HepG2 (cell line): ENCODE data around the gene ORC3. TPM values are rescaled to one million over a fixed set of nuclear protein-coding genes. Genes with fewer than 3 reads are reported as not detected.
A peak's percentile ranks its signal among the peaks of the same experiment; 100 is the strongest.

Experiments
- HNRNPLL ChIP-seq: fragments of 200-400 bp; formaldehyde crosslinking; IDR thresholded peaks from 2 replicates; pipeline ENCODE4 v1.6.1; 2017; ENCODE audit warnings: mild to moderate bottlenecking, low read depth, low read length; ENCODE audit not compliant: poor library complexity, severe bottlenecking
- IKZF1 ChIP-seq: fragments of 450-650 bp; IDR thresholded peaks from 2 replicates; pipeline ENCODE4 v1.7.1; 2016
- MAZ ChIP-seq, 2 experiments: sonication (generic) in 1 of 2; formaldehyde crosslinking in 1 of 2; IDR thresholded peaks; 2 replicates each; pipeline versions ENCODE4 v1.5.0 to v1.6.1; 2012 to 2020; ENCODE audit warnings: low read depth in 2 of 2, mild to moderate bottlenecking in 2 of 2, borderline replicate concordance in 1 of 2, improper control_type of control experiment in 1 of 2, low read length in 1 of 2, missing genetic modification reagents in 1 of 2, moderate library complexity in 1 of 2
- NCOA2 ChIP-seq: sonication (generic); formaldehyde crosslinking; IDR thresholded peaks from 2 replicates; pipeline ENCODE4 v1.8.0; 2022; ENCODE audit warnings: inconsistent platforms
- SP2 ChIP-seq: sonication (generic); formaldehyde crosslinking; IDR thresholded peaks from 2 replicates; pipeline ENCODE4 v1.5.1; 2020; ENCODE audit warnings: mild to moderate bottlenecking, missing genetic modification reagents
- TBX2 ChIP-seq: sonication (generic); formaldehyde crosslinking; IDR thresholded peaks from 2 replicates; pipeline ENCODE4 v1.5.0; 2020; ENCODE audit warnings: missing genetic modification reagents, mild to moderate bottlenecking, borderline replicate concordance
- TCF7L2 ChIP-seq: IDR thresholded peaks from 2 replicates; pipeline ENCODE4 v1.6.1; 2011; ENCODE audit warnings: mild to moderate bottlenecking, low read depth, low read length, moderate library complexity
- ZNF432 ChIP-seq: sonication (generic); formaldehyde crosslinking; IDR thresholded peaks from 2 replicates; pipeline ENCODE4 v1.5.0; 2020; ENCODE audit warnings: missing genetic modification reagents, mild to moderate bottlenecking, borderline replicate concordance
- ZNF570 ChIP-seq: sonication (generic); formaldehyde crosslinking; IDR thresholded peaks from 2 replicates; pipeline ENCODE4 v1.4.0; 2020; ENCODE audit warnings: mild to moderate bottlenecking, missing genetic modification reagents, borderline replicate concordance
- polyA plus RNA-seq, 8 experiments: library from polyadenylated mRNA; depleted of rRNA in 3 of 8; stranded (reverse) in 7 of 8; unstranded in 1 of 8; fragments of >200 nt; fragmentation: Illumina TruSeq in 4 of 8; extraction: Trizol in 4 of 8; gene quantifications; 2 replicates each; pipeline versions ENCODE4 v1.2.1 to v1.2.3, GENCODE V29; 2011 to 2016; ENCODE audit warnings: low read depth in 4 of 8, missing spikeins in 1 of 8, mixed read lengths in 1 of 8; ENCODE audit not compliant: insufficient read depth in 1 of 8
- total RNA-seq, 5 experiments: library from RNA; depleted of rRNA; stranded (reverse); fragments of >200 nt; fragmentation: Illumina TruSeq; extraction: Trizol; gene quantifications; 2 replicates each; pipeline ENCODE4 v1.2.3, GENCODE V29; 2016; ENCODE audit warnings: low read depth in 1 of 5
- TF ChIP-seq, protein P1 (sequence below): sonication (generic); formaldehyde crosslinking; IDR thresholded peaks from 2 replicates; pipeline ENCODE4 v1.4.0; 2020; ENCODE audit warnings: missing genetic modification reagents
- TF ChIP-seq, protein P2 (sequence below): IDR thresholded peaks from 2 replicates; pipeline ENCODE4 v1.6.1; 2016; ENCODE audit warnings: missing compliant biosample characterization, missing genetic modification reagents, borderline replicate concordance
- TF ChIP-seq, protein P3 (sequence below), 2 experiments: sonication (generic) in 1 of 2; formaldehyde crosslinking in 1 of 2; IDR thresholded peaks; 2 replicates each; pipeline versions ENCODE4 v1.6.1 to v1.9.0; 2014 to 2022; ENCODE audit warnings: antibody characterized with exemption in 1 of 2, borderline replicate concordance in 1 of 2, inconsistent platforms in 1 of 2, low read depth in 1 of 2, missing genetic modification reagents in 1 of 2

The ORC3 gene
- total and polyA plus RNA-seq, 2 of the 13 experiments (the other 11 are each of a cell fraction or from before 2014, with no cell fraction given), result 21.8 to 43.5 TPM

DNA sequence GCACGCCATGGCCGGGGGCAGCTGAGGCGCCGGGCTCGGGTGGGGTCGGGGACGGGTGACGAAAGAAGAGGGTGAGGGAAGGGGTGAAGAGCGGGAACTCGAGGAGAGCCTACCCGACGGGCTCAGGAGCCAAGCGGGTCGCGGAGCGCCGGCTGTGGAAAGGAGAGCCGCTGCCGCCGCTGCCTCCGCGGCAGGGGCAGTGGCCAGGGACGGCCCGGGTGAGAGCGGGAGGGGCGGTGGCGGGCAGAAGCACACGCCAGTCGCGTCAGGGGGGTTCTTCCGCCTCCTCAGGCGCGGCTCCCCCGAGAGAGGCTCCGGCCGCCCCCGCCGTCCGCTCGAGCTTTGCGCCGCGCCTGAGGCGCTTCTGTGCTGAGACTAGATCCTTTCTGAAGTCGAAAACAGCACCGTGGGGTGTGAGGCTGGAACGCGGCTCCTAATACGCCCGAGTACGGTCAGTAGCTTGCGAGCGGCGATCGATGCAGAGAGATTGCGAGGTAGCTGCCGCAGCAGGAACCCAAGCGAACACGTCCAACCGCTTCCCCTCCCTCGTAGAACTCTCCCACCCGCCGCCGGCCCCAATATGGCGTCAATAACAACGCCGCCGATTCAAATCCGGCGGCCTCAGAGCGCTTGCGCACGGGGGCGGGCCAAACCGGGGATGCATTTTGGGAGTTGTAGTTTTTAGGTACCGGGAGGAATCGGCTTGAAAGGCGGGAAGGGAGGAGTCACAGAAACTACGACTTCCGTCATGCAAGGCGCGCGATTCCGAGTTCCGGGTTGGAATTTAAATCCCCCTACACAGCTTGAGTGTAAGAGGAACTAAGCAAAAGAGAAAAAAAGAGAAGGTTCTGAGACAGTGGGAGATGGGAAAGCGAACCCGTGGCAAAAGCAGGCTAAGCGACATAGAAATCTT, 112.0 kb downstream of the ORC3 start, which contains the start of gene AKIRIN2 (continued):
- TF ChIP-seq, protein P1, sequence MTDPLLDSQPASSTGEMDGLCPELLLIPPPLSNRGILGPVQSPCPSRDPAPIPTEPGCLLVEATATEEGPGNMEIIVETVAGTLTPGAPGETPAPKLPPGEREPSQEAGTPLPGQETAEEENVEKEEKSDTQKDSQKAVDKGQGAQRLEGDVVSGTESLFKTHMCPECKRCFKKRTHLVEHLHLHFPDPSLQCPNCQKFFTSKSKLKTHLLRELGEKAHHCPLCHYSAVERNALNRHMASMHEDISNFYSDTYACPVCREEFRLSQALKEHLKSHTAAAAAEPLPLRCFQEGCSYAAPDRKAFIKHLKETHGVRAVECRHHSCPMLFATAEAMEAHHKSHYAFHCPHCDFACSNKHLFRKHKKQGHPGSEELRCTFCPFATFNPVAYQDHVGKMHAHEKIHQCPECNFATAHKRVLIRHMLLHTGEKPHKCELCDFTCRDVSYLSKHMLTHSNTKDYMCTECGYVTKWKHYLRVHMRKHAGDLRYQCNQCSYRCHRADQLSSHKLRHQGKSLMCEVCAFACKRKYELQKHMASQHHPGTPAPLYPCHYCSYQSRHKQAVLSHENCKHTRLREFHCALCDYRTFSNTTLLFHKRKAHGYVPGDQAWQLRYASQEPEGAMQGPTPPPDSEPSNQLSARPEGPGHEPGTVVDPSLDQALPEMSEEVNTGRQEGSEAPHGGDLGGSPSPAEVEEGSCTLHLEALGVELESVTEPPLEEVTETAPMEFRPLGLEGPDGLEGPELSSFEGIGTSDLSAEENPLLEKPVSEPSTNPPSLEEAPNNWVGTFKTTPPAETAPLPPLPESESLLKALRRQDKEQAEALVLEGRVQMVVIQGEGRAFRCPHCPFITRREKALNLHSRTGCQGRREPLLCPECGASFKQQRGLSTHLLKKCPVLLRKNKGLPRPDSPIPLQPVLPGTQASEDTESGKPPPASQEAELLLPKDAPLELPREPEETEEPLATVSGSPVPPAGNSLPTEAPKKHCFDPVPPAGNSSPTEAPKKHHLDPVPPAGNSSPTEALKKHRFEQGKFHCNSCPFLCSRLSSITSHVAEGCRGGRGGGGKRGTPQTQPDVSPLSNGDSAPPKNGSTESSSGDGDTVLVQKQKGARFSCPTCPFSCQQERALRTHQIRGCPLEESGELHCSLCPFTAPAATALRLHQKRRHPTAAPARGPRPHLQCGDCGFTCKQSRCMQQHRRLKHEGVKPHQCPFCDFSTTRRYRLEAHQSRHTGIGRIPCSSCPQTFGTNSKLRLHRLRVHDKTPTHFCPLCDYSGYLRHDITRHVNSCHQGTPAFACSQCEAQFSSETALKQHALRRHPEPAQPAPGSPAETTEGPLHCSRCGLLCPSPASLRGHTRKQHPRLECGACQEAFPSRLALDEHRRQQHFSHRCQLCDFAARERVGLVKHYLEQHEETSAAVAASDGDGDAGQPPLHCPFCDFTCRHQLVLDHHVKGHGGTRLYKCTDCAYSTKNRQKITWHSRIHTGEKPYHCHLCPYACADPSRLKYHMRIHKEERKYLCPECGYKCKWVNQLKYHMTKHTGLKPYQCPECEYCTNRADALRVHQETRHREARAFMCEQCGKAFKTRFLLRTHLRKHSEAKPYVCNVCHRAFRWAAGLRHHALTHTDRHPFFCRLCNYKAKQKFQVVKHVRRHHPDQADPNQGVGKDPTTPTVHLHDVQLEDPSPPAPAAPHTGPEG (CRISPR knock-in tag), result no peak
- TF ChIP-seq, protein P2, sequence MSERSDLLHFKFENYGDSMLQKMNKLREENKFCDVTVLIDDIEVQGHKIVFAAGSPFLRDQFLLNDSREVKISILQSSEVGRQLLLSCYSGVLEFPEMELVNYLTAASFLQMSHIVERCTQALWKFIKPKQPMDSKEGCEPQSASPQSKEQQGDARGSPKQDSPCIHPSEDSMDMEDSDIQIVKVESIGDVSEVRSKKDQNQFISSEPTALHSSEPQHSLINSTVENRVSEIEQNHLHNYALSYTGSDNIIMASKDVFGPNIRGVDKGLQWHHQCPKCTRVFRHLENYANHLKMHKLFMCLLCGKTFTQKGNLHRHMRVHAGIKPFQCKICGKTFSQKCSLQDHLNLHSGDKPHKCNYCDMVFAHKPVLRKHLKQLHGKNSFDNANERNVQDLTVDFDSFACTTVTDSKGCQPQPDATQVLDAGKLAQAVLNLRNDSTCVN (CRISPR knock-in tag), result no peak
- TF ChIP-seq IKZF1, result no peak
- TF ChIP-seq TBX2 (CRISPR knock-in tag), result peak; percentile 40; the same call in 1 of the 2 replicates
- peak; percentile 79 for TF ChIP-seq SP2 (CRISPR knock-in tag)
- TF ChIP-seq MAZ (IDR thresholded peaks at IDR 0.05; ENCODE audit: borderline replicate concordance, low read depth, low read length), result peak; percentile 75; the same call in 1 of the 2 replicates
- TF ChIP-seq MAZ (CRISPR knock-in tag; IDR thresholded peaks at IDR 0.05; ENCODE audit: low read depth), result peak; percentile 80
- TF ChIP-seq, protein P3, sequence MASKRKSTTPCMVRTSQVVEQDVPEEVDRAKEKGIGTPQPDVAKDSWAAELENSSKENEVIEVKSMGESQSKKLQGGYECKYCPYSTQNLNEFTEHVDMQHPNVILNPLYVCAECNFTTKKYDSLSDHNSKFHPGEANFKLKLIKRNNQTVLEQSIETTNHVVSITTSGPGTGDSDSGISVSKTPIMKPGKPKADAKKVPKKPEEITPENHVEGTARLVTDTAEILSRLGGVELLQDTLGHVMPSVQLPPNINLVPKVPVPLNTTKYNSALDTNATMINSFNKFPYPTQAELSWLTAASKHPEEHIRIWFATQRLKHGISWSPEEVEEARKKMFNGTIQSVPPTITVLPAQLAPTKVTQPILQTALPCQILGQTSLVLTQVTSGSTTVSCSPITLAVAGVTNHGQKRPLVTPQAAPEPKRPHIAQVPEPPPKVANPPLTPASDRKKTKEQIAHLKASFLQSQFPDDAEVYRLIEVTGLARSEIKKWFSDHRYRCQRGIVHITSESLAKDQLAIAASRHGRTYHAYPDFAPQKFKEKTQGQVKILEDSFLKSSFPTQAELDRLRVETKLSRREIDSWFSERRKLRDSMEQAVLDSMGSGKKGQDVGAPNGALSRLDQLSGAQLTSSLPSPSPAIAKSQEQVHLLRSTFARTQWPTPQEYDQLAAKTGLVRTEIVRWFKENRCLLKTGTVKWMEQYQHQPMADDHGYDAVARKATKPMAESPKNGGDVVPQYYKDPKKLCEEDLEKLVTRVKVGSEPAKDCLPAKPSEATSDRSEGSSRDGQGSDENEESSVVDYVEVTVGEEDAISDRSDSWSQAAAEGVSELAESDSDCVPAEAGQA (IDR thresholded peaks at IDR 0.05; ENCODE audit: low read depth), result peak; percentile 68; the same call in 1 of the 2 replicates
- TF ChIP-seq, protein P3 (CRISPR knock-in tag; IDR thresholded peaks at IDR 0.05; ENCODE audit: borderline replicate concordance), result no peak; the same call in 1 of the 2 replicates
- TF ChIP-seq ZNF570 (CRISPR knock-in tag), result no peak
- TF ChIP-seq HNRNPLL, result peak; percentile 70
- TF ChIP-seq TCF7L2, result no peak
- no peak for TF ChIP-seq ZNF432
- TF ChIP-seq NCOA2 (CRISPR knock-in tag), result no peak
